PC-3 (cell line): ENCODE measurements around the gene OMG.

Experiments
- CTCF ChIP-seq: fragments of 300-600 bp; sonication (generic); conservative IDR thresholded peaks from 2 replicates; pipeline ENCODE4 v1.5.1; 2017; ENCODE audit warnings: antibody characterized with exemption, low read depth, mild to moderate bottlenecking, low read length
- EZH2 ChIP-seq: fragments of 300-600 bp; sonication (generic); IDR thresholded peaks from one replicate; pipeline ENCODE4 v1.6.1; 2017; ENCODE audit warnings: antibody characterized with exemption, mild to moderate bottlenecking, low read length; ENCODE audit not compliant: unreplicated experiment
- EZH2phosphoT487 ChIP-seq: fragments of 300-600 bp; sonication (generic); IDR thresholded peaks from 2 replicates; pipeline ENCODE4 v1.6.1; 2018; ENCODE audit warnings: mild to moderate bottlenecking, antibody characterized with exemption, low read length, borderline replicate concordance

GRCh38 chr17:31308372-31309334 lies 11.6 kb upstream of the OMG start:
- no peak for TF ChIP-seq EZH2
- TF ChIP-seq CTCF: no peak
- TF ChIP-seq EZH2phosphoT487: no peak
